Activated CD4-positive, alpha-beta T cell treated with anti-CD3 and anti-CD28 coated beads, Interleukin-10, Interleukin-2, amounts not matched to agents 100 ng/mL and 50 ng/mL, durations not matched to agents 16 hours and 8 hours (primary cell): ENCODE results near the gene PLAA.

ENCODE experiments used
- DNase-seq: peaks from one replicate; pipeline ENCODE4 v3.0.0-alpha.2; 2020

The PLAA gene

DNA sequence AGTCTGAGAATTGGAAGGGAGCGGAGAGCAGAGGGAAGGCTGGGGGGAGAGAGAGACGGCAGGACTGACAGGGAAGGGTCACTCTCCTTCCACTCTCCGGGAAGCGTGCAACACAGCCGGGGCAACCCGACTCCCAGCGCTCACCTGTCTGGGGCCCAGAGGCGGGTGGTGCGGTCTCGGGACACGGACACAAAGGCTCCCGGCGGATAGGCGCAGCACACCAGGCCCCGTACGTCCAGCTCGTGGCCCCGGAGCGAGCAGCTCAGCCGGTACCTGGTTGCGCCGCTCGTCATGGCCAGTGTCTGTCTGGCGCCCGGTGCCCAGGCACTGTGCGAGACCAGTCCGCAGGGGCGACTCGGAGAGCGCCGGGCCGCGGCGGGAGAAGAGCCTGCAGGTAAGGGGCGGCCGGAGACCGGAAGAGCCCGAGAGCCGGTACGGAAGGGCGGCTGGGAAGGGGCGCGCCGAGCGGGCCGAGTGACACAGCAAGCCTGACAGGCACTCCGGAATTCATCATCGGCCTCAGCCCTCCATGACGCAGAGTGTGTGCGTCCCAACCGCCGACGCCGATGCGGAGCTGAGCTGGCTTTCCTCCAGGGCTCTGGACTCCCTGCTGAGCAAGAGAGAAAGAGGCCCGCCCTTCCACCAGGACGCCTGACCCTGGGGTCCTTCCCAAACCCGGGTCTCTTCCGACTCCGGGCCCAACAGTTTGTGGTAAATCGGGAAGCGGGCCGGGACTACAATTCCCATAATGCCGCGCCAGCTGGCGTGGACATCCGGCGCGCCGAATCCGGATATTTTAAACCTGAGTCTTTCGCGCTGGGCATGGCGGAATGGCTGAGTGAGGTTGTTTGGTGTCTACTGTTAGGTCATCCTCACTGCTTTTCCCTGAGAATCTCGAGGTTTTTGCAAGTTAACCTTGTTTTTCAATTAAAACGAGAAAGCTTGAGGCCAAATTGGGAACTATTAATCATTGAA is at the start of gene PLAA:
Gene PLAA (minus strand): TSS at position 490 of the 975 bp plus-strand sequence. CDS start 197 bp downstream, at position 293.
- DNase-seq = peak; percentile 93

DNA sequence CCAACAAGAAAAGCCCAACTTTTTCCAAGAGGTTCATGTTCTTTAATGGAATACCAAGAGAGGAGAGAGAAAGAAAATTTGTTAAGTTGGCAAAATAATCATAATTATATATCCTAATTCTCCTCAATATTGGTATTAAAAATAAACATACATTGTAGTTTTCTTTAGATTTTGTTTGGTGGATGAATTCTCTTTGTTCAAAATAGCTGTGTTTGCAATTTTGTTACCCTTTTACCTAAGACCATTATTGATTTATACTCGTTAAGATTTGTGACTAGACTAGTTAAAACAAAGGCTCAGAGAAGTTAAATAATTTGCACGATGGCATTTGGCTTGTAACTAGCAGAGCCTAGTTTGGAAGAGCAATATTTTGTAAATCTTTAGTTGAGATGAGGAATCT is 48.8 kb upstream of the PLAA start:
- no peak for DNase-seq

DNA sequence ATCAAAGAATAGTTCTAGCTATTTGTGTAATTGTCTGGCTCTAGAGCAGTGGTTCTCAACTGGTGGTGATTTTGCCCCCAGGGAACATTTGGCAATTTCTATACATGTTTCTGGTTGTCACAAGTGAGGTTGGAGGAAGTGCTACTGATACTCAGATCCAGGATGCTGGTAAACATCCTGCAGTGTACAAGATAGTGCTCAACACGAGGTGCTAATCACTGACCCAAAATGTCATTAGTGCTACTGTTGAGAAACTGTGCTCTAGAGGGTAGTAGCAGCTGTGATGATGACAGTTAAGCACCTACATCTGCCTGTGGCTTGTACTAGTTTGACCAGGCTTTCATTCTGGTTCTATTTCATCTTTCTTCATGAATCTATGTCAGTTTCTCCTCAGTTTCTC is 36.3 kb upstream of the PLAA start:
- no peak for DNase-seq

DNA sequence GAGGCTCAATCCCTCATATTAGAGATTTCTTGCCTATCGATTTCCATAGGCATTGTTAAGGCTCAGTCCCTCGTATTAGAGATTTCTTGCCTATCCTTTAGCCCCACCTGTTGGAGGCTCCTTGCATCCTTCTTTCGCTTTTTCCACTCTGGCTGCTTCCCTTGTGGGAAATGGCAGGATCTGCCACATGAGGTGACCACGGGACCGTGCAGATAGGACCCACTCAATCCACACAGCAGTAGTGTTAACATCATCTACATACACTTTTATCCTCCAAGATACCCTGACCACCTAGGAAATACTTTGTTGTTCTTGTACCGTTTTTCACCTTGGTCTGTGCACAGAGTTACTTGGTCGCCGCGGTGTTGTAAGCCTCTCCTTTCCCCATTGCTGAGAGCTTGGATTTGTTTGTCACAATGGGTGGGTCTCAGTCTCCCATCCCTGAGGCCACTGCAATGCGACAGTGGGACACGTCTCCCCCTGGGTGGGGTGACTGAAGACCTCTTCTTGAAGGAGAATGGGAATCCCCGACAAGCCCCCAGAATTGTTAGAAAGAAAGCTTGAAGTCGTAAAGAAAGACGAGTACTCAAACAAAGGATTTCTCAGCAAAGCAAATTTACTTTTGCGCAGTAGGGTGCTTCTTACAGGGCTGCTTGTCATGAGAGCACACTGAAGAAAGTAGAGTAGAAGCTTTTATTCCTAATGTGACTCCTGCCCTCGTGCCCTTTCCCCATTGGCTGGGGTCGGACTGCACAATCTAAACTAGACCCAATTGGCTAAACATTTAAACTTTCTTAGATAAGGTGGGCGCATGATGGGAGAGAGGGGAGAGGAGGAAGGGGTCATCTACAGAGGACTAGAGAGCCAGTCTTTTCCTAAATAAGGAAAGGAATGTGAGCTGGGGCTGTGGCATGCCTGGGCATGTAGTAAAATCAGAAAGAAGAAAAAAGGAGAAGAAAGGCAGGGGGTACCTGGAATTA is 29.0 kb upstream of the PLAA start:
- DNase-seq = no peak

DNA sequence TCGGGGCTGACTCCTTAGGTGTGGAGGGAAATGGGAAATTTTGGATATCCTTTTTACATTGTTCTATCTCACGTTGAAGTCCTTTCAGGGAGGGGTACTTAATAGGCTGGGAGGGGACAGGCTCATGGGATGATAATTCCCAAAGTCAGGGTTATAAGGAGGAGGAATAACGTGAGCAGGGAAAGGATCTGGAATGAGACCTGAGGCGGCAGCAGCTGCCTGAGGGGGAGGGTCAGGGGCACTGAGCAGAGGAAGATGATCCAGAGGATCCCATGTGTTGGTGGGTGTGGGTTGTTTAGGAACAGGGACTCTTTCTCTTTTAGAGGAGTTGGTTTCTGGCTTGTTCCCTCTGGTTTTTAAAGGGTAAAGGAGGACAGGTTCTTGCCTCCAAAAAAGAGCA is 27.9 kb upstream of the PLAA start:
- no peak for DNase-seq

DNA sequence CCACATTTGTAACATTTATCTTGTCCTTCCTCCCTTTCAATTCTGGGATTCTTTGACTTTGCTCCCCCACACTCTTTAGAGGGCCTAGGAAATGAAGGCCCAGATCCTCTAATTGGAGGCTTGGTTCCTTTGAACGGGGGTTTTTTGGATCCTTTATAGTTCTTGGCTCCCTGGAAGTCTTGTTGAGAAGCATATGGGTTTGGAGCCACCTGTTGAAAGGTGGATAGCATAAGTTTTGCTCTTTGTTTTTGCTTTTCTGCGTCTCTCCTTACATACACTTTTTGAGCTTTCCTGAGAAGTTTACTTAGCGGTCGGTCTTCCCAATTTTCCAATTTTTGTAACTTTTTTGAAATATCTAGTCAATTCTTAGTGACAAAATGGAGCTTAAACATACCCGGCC is 26.9 kb upstream of the PLAA start:
- DNase-seq = no peak

DNA sequence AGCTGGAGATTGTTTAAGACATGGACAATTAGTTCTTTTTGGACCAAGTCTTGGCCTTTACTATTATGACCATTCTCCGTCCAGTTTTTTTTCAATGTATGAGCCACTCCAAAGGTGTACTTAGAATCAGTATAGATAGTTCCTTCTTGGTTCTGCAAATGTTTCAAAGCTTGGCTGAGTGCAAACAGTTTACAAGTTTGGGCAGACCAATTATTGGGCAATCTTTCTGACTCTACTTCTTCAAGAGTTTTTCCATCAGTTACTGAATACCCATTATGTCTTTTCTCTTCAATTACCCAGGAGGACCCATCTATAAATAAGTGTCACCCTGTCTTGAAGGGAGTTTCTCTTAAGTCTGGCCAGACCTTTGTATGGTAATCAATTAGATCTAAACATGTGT is 24.7 kb upstream of the PLAA start:
- no peak for DNase-seq

DNA sequence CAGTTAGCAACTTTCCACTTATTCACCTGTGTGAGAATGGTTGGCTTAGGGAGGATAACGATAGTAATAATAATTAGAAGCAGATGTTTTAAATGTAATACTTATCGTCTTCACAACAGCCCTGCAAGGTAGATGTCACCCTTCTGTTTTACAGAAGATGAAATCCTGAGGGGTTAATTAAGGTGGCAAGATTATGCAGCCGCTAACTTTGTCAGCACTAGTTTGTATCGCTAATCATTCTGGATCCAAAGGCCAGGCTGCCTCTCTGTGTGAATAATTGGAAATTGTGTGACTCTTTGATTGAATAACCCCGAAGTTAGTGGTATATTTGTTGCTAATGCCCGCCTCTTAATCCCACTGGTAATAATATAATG is 9.8 kb upstream of the PLAA start:
- no peak for DNase-seq

DNA sequence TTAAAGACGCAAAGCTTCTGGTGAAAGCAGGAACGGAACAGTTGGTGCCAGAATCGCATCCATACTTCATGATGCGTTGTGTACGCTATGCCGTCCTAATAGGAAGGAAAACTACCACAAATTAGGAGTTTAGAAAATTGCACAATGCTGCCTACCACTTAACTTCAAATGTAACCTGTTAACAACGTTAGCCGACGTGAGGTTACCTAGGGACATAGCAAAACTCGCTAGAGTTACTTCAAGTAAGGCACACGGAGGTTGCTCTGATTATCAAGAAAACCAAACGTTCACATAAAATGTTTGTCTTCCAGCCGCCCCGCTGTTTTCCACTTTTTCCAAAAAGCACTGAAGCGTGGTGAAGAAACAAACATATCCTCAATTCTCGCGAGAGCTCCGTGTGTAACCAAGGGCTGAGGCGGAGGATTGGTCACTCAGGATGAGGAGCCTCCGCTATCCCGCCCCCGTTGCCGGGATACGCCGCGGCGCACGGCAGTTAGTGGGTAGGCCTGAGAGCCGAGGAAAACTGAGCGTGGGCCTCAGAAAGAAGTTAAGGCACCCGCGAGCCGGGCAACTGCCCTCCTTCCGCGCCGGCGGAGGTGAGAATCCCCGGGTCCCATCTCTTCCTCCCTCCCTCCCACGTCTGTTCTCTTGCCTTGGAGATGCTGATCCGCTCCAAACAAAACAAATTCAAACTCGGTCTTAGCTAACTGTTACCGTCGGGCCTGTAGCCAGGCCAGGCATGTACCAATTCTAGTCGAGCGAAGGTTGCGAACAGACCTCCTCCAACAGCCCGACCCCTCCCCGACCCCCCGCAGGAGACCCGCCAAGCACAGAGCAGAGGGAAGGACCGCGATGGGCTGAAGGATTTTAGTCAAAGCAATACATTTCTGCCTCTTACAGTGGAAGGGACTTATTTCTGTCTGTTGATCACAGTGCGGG is 9.1 kb upstream of the PLAA start, which contains the start of gene IFT74:
Gene IFT74 (plus strand): TSS at position 492 of the 939 bp plus-strand sequence. CDS start 5,556 bp downstream, outside the sequence.
- DNase-seq = peak; percentile 96

DNA sequence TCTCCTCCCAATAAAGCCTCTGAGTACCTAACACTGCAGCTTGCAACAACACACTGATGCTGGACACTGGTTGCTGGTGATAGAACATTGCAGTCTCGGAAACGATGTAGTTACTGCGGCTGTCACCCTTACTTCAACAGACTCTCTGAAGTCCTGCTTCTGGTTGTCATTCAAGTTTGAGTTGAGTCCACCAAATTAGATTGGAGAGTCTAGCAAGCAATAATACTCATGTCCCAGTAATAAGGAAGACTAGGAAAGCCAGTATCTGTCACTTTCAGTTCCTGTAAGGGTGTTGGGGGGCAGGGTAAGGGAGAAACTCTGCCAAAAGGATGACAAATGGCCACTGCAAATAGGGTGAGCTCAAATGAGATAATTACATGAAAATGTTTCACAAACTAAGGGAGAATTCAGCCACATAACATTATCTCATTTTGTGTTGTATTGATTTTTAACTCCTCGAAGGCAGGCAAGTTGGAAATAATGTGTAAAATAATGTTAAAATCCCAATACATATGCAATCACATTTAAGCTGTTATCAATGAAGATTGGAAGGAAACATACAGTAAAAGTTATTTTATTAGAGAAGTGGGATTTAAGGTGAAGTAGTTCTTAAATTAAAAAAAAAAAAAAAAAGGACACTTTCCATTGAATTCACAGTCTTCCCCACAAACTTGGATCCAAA is 8.3 kb upstream of the PLAA start:
- peak; percentile 27 for DNase-seq

DNA sequence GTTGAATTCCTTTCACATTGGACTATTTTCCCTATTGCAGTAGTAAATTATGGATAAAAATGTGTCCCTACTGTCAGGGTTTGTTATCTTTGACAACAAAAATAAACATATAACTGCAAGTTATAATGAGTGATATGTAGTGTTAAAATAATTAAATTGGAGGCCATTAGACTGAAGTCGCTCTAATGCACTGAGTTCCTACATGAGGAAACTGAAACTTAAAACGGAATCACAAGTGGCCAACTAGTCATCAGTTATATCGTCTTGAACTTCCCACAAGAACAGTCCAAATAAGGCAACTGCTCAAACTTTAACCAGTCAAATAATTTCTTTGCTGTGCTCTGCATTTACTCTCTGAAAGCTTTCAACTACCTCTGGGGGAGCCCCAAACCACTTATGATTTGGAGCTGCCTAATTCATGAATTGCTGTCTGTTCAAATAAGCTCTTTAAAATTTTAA is 7.0 kb upstream of the PLAA start:
- DNase-seq = peak; percentile 62

DNA sequence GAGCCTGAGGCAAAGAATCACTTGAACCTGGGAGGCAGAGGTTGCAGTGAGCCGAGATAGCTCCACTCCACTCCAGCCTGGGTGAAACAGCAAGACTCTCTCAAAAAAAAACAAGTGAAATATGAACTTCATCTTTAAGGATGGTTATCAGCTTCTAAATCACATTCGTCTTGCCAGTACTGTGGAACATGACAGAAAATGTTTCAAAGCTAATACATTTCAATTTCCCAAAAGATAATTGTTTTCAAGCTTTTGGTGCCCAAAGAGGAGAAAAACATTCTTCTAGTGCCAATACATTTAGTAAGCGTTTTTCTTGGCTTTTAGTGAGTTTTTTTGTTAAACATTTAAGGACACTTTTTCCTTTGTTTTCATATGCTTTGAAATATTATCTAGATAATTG is 4.8 kb upstream of the PLAA start:
- no peak for DNase-seq

DNA sequence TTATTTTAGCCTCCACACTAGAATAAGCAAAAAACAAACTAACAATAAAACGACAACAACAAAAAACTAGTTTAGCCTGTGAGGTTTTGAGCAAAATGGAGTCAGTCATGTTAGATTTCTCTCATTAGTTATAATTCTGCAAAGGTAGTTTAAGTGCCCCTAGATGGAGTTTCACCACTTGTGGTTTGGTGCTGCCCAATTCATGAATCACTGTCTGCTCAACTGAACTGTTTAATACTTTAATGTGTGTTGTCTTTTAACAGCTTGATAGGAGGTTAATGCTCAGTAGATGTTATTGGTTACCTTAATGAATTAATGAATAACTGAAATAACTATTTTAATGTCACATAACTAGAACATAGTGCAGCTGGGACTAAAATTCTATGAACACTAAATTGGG is 3.5 kb upstream of the PLAA start:
- DNase-seq = no peak

DNA sequence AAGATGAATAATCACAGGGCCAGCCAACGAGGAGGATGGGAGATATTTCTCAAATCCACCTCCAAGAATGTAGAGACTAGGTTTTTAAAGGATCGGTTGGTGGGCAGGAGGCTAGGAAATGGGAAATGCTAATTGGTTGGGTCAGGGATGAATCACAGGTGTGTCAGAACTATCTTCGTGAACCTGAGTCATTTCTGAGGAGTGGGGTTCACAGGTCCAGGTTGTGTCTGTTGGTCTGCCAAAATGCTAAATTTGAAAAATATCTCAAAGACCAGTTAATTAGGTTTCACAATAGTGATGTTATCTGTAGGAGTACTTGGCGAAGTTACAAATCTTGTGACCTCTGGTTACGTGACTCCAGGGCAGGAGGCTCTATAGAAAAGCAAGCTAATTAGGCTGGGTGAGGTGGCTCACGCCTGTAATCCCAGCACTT is 2.6 kb upstream of the PLAA start:
- DNase-seq = no peak

DNA sequence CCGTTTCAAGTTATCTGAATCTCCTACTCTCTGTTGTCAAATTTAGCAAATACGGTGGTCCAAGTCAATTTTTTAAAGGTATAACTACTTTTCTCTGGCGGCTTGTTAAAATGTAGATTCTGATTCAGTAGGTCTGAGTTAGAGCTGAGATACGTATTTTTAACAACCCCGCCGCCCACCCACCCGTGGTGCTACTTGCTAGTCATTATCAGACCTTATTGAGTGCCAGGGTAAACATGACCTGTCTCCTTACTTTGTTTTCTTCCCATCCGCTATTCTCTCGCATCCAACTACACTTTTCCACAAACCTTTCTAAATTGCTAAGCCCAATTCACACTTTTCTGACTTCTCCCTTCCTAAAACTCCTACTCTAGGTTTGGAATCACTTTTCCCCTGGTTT is 694 bp upstream of the PLAA start:
- no peak for DNase-seq

DNA sequence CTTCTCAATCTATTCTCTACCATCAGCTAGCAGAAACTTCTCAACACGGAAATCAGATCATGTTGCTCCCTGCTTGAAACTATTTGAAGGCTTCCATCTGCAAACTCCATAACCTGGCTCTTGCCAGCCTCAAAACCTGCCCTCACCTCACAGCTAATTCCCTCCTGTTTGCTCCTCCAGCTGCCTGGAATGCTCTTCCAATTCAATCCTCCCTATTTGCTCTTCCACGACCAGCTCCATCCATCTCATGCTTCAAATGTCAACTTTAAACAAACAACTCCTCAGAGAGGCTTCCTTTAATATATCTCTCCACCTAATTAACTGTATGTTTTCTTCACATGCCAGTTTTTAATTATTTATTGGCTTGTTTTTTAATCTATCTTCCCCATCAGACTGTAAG is 1.5 kb downstream of the PLAA start:
- DNase-seq = no peak

DNA sequence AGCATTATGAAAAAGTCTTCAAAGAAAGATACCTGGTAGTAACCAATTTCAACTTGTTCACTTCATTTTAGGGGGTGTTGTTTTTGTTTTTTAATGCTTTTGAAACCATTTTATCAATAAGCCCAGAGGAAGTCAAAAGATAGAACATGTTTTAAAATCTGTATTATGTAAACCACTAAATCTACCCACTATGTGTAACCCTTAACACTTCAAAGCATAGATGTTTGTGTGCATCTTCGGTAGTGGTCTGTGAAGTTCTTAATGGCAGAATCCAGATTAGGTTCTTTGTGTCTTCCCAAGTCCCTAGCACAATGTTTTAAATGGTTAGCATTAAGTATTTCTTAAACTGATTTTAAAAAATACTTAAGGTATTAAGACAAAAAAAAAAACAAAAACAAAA is 6.3 kb downstream of the PLAA start:
- no peak for DNase-seq

DNA sequence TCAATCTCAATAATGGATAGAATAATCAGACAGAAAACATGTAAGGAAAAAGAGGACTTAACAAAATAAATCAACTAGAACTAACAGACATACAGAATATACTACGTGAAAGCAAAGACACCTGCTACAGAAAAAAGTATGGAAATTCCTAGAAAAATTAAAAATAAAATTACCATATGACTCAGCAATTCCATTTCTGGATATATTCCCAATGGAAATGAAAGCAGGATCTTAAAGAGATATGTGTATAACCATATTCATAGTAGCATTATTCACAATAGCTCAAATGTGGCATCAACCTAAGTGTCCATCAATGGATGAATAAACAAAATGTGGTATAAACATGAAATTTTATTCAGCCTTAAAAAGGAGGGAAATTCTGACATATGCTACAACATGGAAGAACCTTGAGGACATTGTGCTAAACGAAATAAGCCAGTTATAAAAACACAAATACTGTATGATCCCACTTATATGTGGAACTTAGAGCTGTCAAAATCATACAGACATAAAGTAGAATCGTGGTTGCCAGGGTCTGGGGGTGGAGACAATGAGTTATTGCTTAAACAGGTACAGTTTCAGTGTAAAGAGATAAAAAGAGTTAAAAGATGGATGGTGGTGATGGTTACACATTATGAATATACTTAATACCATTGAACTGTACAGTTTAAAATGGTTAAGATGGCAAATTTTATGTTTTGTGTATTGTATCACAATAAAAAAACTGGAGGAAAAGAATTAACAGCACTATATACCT is 6.9 kb downstream of the PLAA start:
- DNase-seq = no peak

DNA sequence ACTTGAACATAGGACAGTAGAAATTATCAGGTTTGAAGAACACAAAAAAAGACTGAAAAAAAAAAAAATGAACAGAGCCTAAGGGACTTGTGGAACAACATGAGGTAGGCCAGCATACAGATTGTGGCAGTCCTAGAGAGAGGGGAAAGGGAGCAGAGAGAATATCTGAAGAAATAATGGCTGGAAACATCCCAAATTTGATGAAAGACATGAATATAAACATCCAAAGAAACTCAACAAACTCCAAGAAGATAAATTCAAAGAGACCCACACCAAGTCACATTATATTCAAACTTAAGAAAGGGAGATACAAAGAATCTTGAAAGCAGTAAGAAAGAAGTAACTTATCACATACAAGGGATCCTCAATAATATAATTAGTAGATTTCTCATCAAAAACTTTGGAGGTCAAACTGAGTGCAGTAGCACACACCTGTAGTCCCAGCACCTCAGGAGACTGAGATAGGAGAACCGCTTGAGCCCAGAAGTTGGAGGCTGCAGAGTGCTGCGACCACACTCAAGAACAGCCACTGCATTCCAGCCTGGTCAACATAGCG is 9.1 kb downstream of the PLAA start:
- DNase-seq = no peak

DNA sequence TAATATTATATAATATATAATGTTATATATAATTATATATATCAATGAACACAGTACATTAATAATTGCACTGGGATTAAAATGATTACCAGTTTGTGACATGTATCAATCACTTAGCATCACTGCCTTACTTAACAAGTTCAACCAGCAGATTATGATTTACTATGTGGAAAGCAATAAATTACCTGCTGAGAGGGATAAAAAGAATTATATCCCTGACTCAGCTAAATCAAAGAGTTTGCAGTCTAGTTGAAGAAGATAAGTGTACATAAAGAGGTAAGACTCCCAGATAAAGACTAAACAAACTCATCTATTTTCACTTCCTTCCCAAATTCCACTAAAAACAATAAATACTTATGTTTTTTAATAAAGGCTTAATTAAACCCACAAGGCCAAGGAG is 11.2 kb downstream of the PLAA start:
- DNase-seq = no peak
